ENCODE measurements around the gene GLB1L. TPM values are rescaled to one million over a fixed set of nuclear protein-coding genes. Genes with fewer than 3 reads are reported as not detected.

Gene GLB1L
- polyA plus RNA-seq, 1 of the 3 experiments (the other 2 are of a cell fraction) = 11.7 TPM

DNA sequence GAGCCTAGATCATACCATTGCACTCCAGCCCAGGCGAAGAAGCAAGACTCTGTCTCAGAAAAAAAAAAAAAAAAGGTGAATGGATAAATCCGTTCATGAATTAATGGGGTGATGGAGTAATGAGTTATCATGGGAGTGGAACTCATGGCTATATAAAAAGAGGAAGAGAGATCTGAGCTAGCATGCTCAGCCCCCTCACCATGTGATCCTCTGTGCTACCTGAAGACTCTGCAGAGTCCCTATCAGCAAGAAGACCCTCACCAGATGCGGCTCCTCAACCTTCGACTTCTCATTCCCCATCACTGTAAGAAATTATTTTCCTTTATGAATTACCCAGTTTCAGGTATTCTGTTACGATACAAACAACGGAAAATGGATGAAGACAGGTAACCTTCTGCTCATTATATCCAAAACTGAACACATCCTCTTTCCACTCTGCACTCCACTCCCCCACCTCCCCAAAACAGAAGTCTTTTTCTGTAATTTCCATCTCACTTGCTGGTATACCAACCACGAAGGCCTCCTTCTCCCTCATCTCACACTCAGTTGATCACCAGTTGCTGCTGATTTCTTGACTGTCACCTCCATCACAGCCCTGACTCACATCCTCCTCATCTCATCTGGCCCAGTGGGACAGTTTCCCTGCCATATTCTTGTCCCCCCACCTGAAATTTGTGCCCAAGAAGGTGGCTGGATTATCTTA lies 58.3 kb downstream of the GLB1L start:
- no peaks in the 10 kb centered on the region for H3K9me2 ChIP-seq
- TF ChIP-seq GABPA (IDR thresholded peaks at IDR 0.05; ENCODE audit: low read depth) (no peak), FOSL2 (IDR thresholded peaks at IDR 0.05; ENCODE audit: borderline replicate concordance, low read depth) (no peak), RXRA (IDR thresholded peaks at IDR 0.05; ENCODE audit: borderline replicate concordance, low read depth) (no peak), CHD2 (IDR thresholded peaks at IDR 0.05; ENCODE audit: low read length, partially characterized antibody) (no peak), YY1 (IDR thresholded peaks at IDR 0.05; ENCODE audit: low read depth) (no peak), EP300 (IDR thresholded peaks at IDR 0.05; ENCODE audit: borderline replicate concordance in 1 of 2, low read depth in 1 of 2, low read length in 1 of 2) (no peak), EZH2phosphoT487 (IDR thresholded peaks at IDR 0.05; ENCODE audit: borderline replicate concordance, low read depth) (no peak), MEF2A (IDR thresholded peaks at IDR 0.05; ENCODE audit: borderline replicate concordance, low read depth) (no peak), RFX5 (IDR thresholded peaks at IDR 0.05; ENCODE audit: low read length) (no peak), SIN3A (IDR thresholded peaks at IDR 0.05; ENCODE audit: borderline replicate concordance, low read depth, low read length) (no peak), FOXJ3 (CRISPR knock-in tag; IDR thresholded peaks at IDR 0.05) (no peak), MXI1 (IDR thresholded peaks at IDR 0.05; ENCODE audit: low read depth, low read length) (no peak), POLR2AphosphoS5 (IDR thresholded peaks at IDR 0.05; ENCODE audit: low read depth, low read length) (no peak), JUND (IDR thresholded peaks at IDR 0.05) (no peak)
- H2AFZ ChIP-seq (ENCODE audit: low read depth) = no peak overlapping the region
- H3K27me3 ChIP-seq (ENCODE audit: insufficient read depth) = no peaks in the 10 kb centered on the region
- H3K4me1 ChIP-seq (ENCODE audit: control insufficient read depth in 1 of 2, insufficient read depth in 2 of 2, low read depth in 1 of 2, low read length in 1 of 2) = no peaks in the 10 kb centered on the region
- no peaks in the 10 kb centered on the region for H3K79me2 ChIP-seq (ENCODE audit: insufficient read depth)
- CTCF ChIA-PET = interaction anchor here (2.3 kb wide), 1 partner anchor 15 kb away, joined by 8 read pairs; no protein-coding TSS in a partner anchor
- H3K36me3 ChIP-seq (replicated peaks in 1 of 2; ENCODE audit: control insufficient read depth in 1 of 2, insufficient read depth in 2 of 2, low read length in 1 of 2) = peaks cover 26 to 28% of the 10 kb centered on the region in 2 experiments
- H3F3A ChIP-seq (replicated peaks; ENCODE audit: insufficient read depth) = peaks cover 13% of the 10 kb centered on the region
- POLR2A ChIA-PET = no interaction called here
- H3K9ac ChIP-seq = no peak overlapping the region
- DNase-seq = no peak
- WGBS (ENCODE audit: low lambda C conversion rate) = 88% methylated on average over 7 of the region's 7 CpGs
- no peaks in the 10 kb centered on the region for H3K9me3 ChIP-seq
- H3K4me2 ChIP-seq = no peak overlapping the region
- H3K4me3 ChIP-seq (ENCODE audit: low read depth in 2 of 2, low read length in 1 of 2) = no peak overlapping the region
- no peak overlapping the region for H3K27ac ChIP-seq (ENCODE audit: low read depth in 2 of 2, low read length in 1 of 2)
- H4K20me1 ChIP-seq (ENCODE audit: insufficient read depth) = no peaks in the 10 kb centered on the region

Small RNA genes within 50 kb of the gene (small RNA-seq; reads per million reads assigned to genes)
- gene MIR153-1 = 0 to 2.9 (median 0) reads per million in 7 experiments

Other genes starting within 250 kb of the GLB1L start
- gene CFAP65, start 203.9 kb downstream of the GLB1L start, polyA plus RNA-seq (2012; rRNA removed) = 0.95 and 1.7 TPM in 2 replicates
- 0.03 TPM in 1 of 2 replicates, not detected in the other for gene IHH, start 184.5 kb downstream of the GLB1L start, polyA plus RNA-seq (2012; rRNA removed)
- 16.3 and 21.0 TPM in 2 replicates for gene NHEJ1, start 84.6 kb downstream of the GLB1L start, polyA plus RNA-seq (2012; rRNA removed)
- gene SLC23A3, start 75.4 kb downstream of the GLB1L start, polyA plus RNA-seq (2012; rRNA removed) = 2.1 and 3.5 TPM in 2 replicates
- 75.9 and 84.1 TPM in 2 replicates for gene CNPPD1, start 68.5 kb downstream of the GLB1L start, polyA plus RNA-seq (2012; rRNA removed)
- gene RETREG2, start 67.2 kb downstream of the GLB1L start, polyA plus RNA-seq (2012; rRNA removed) = 74.6 and 94.8 TPM in 2 replicates
- 39.9 and 46.9 TPM in 2 replicates for gene ZFAND2B, start 38.7 kb downstream of the GLB1L start, polyA plus RNA-seq (2012; rRNA removed)
- 26.5 and 27.4 TPM in 2 replicates for gene ABCB6, start 26.5 kb downstream of the GLB1L start, polyA plus RNA-seq (2012; rRNA removed)
- gene ATG9A, start 15.8 kb downstream of the GLB1L start, polyA plus RNA-seq (2012; rRNA removed) = 29.6 and 33.2 TPM in 2 replicates
- 22.3 and 30.8 TPM in 2 replicates for gene ANKZF1, start 15.6 kb downstream of the GLB1L start, polyA plus RNA-seq (2012; rRNA removed)
- 57.6 and 78.6 TPM in 2 replicates for gene STK16, start within 50 bp of the GLB1L start, polyA plus RNA-seq (2012; rRNA removed)
- gene TUBA4B, start 7.8 kb upstream of the GLB1L start, polyA plus RNA-seq (2012; rRNA removed) = 0.03 TPM in 1 of 2 replicates, not detected in the other
- 4.8 and 6.2 TPM in 2 replicates for gene TUBA4A, start 8.5 kb upstream of the GLB1L start, polyA plus RNA-seq (2012; rRNA removed)
- gene DNAJB2, start 33.9 kb upstream of the GLB1L start, polyA plus RNA-seq (2012; rRNA removed) = 37.2 and 39.9 TPM in 2 replicates
- 7.4 and 9.5 TPM in 2 replicates for gene PTPRN, start 64.0 kb upstream of the GLB1L start, polyA plus RNA-seq (2012; rRNA removed)
- gene RESP18, start 87.3 kb upstream of the GLB1L start, polyA plus RNA-seq (2012; rRNA removed) = not detected in 2 replicates
- 80.7 and 92.6 TPM in 2 replicates for gene DNPEP, start 142.5 kb upstream of the GLB1L start, polyA plus RNA-seq (2012; rRNA removed)
- 0.21 and 0.28 TPM in 2 replicates for gene DES, start 172.9 kb upstream of the GLB1L start, polyA plus RNA-seq (2012; rRNA removed)
- 98.3 and 107 TPM in 2 replicates for gene SPEG, start 189.4 kb upstream of the GLB1L start, polyA plus RNA-seq (2012; rRNA removed)